ENCODE results near the gene PTPRM.

The PTPRM gene

GRCh38 chr18:8373486-8373885, 806.4 kb downstream of the PTPRM start:
- H3K36me3 ChIP-seq: peaks cover 4 to 24% (median 12%) of the 10 kb centered on the region in 3 donors
- no peaks in the 10 kb centered on the region for H3K27me3 ChIP-seq
- intact Hi-C loops (cut with DNase I; ENCODE audit: low total_unique reads): no loop called here
- no peak overlapping the region for H3K27ac ChIP-seq
- no peaks in the 10 kb centered on the region for H3K9me3 ChIP-seq
- TF ChIP-seq CTCF (IDR thresholded peaks at IDR 0.05): no peak
- H3K4me1 ChIP-seq: no peaks in the 10 kb centered on the region
- H3K4me3 ChIP-seq: no peak overlapping the region
- DNase-seq: no peak

DNA sequence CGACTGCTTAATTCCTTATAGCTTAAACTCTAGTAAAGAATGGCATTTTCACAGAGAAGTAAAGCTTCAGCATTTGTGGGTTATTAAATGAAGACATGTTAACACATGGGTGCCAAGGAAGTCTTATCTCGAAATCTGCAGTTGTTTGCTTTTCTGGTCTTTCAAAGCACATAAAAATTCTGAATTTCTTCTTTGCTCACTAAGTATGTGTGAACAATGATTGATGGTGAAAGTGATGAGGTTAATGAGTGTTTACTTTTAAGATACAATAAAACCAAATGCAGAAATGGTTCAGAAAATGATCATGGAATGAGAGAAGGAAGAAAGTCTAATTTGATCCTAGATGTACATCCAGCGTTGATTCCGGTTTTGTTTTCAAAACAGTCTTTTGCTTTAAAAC, 807.6 kb downstream of the PTPRM start:
- TF ChIP-seq CTCF (IDR thresholded peaks at IDR 0.05): no peak
- Histone ChIP-seq H3K27me3 (no peaks in the 10 kb centered on the region), H3K4me1 (no peaks in the 10 kb centered on the region), H3K27ac (no peak overlapping the region), H3K4me3 (no peak overlapping the region), H3K36me3 (peaks cover 12 to 36% (median 16%) of the 10 kb centered on the region in 3 donors), H3K9me3 (no peaks in the 10 kb centered on the region)
- DNase-seq: no peak
- intact Hi-C loops (cut with DNase I; ENCODE audit: low total_unique reads): no loop called here

DNA sequence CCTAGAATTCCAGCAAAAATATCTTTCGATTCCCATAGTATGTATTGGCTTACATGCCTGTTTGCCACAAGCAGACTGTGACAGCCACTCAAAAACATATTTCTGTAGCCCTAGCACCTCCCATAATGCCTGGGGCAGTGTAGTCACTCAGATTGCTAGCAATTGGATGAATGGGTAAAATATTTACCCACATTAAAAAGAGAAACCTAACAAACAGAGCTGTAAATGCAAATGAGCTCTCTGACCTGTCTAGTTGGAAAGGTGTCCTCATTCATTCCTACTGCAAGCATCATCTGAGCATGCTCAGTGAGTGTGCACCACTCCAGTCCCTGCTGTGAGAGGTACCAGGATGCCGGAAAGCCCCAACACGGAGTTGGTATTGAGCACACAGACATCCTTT, 808.1 kb downstream of the PTPRM start:
- no peaks in the 10 kb centered on the region for H3K27me3 ChIP-seq
- intact Hi-C loops (cut with DNase I; ENCODE audit: low total_unique reads): no loop called here
- H3K4me1 ChIP-seq: peaks cover 0 to 5% (median 0%) of the 10 kb centered on the region in 4 donors
- TF ChIP-seq CTCF (IDR thresholded peaks at IDR 0.05): no peak
- no peak overlapping the region for H3K4me3 ChIP-seq
- no peak for DNase-seq
- H3K27ac ChIP-seq: no peak overlapping the region
- no peaks in the 10 kb centered on the region for H3K9me3 ChIP-seq
- H3K36me3 ChIP-seq: peaks cover 12 to 36% (median 17%) of the 10 kb centered on the region in 3 donors

GRCh38 chr18:8376113-8376512, 809.0 kb downstream of the PTPRM start:
- H3K27me3 ChIP-seq: no peaks in the 10 kb centered on the region
- no peak overlapping the region for H3K4me3 ChIP-seq
- peaks cover 12 to 36% (median 17%) of the 10 kb centered on the region in 3 donors for H3K36me3 ChIP-seq
- H3K9me3 ChIP-seq: no peaks in the 10 kb centered on the region
- TF ChIP-seq CTCF (IDR thresholded peaks at IDR 0.05): no peak
- H3K4me1 ChIP-seq: peaks cover 0 to 11% (median 0%) of the 10 kb centered on the region in 4 donors
- intact Hi-C loops (cut with DNase I; ENCODE audit: low total_unique reads): no loop called here
- H3K27ac ChIP-seq: no peak overlapping the region
- DNase-seq: no peak

GRCh38 chr18:8379187-8379941, 812.2 kb downstream of the PTPRM start:
- H3K4me1 ChIP-seq: peaks cover 0 to 30% (median 4%) of the 10 kb centered on the region in 4 donors
- TF ChIP-seq CTCF (IDR thresholded peaks at IDR 0.05): no peak

More at GRCh38 chr18:8379187-8379941, 812.2 kb downstream of the PTPRM start:
- Histone ChIP-seq H3K36me3 (peaks cover 8 to 32% (median 17%) of the 10 kb centered on the region in 3 donors), H3K27ac (no peak overlapping the region), H3K27me3 (no peaks in the 10 kb centered on the region), H3K9me3 (no peaks in the 10 kb centered on the region), H3K4me3 (no peak overlapping the region)
- intact Hi-C loops (cut with DNase I; ENCODE audit: low total_unique reads): no loop called here
- no peak for DNase-seq

Measured in tibial artery (tissue), 4 donors.